Measurements from ENCODE around the gene TRIM44. TPM values are rescaled to one million over a fixed set of nuclear protein-coding genes. Genes with fewer than 3 reads are reported as not detected.
"Not testable (repeated sequence)": the region's sequence is repeated elsewhere in the genome, so short reads cannot be mapped to it uniquely, and the experiment has no call there.

Gene TRIM44
- polyA plus RNA-seq, 1 donor (not counting 4 experiments of a cell fraction or from before 2014, with no cell fraction given) = 48.3 TPM

DNA sequence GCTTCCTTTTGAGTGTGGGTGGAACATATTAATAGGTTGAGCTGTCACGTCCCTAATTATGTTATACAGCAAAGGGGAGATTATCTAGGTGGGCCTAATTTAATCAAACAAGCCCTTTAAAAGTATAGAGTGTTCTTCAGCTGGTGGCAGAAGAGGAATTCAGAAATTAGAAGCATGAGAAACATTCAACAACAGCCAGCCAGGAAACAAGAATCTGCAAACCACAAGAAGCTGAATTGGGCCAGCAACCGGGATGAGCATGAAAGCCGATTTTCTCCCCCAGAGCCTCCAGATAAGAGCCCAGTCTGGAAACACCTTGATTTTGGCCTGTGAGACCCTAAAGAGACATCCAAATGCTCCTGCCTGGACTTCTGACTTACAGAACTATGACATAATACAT, 175.5 kb downstream of the TRIM44 start:
- Histone ChIP-seq H3K27ac (ENCODE audit: control insufficient read depth, insufficient read depth, low read length) (no peak overlapping the region), H3K9ac (ENCODE audit: control insufficient read depth, extremely low read depth, insufficient read depth, low read length) (no peak overlapping the region), H4K20me1 (ENCODE audit: control insufficient read depth, extremely low read depth, insufficient read depth, low read length) (no peaks in the 10 kb centered on the region), H3K9me3 (ENCODE audit: control insufficient read depth, low read depth, low read length) (no peaks in the 10 kb centered on the region), H3K27me3 (ENCODE audit: control insufficient read depth, extremely low read depth, insufficient read depth, low read length) (no peaks in the 10 kb centered on the region), H2AFZ (ENCODE audit: control insufficient read depth, low read length) (no peak overlapping the region), H3K36me3 (ENCODE audit: control insufficient read depth in 2 of 2, extremely low read depth in 1 of 2, insufficient read depth in 2 of 2, low read length in 2 of 2) (no peaks in the 10 kb centered on the region), H3K9me1 (ENCODE audit: control insufficient read depth, extremely low read depth, insufficient read depth, low read length) (no peaks in the 10 kb centered on the region), H3K4me1 (ENCODE audit: control insufficient read depth, extremely low read depth, insufficient read depth, low read length) (no peaks in the 10 kb centered on the region), H3K79me2 (ENCODE audit: control insufficient read depth, insufficient read depth, low read length) (no peaks in the 10 kb centered on the region), H3K4me2 (ENCODE audit: control insufficient read depth, extremely low read depth, insufficient read depth, low read depth, low read length) (no peak overlapping the region), H3K4me3 (ENCODE audit: control insufficient read depth in 2 of 3, extremely low read depth in 1 of 3, insufficient read depth in 2 of 3, low read depth in 1 of 3, low read length in 3 of 3) (no peak overlapping the region)
- FAIRE-seq = no peak
- DNase-seq (ENCODE audit: low read depth, low spot score) = no peak
- TF ChIP-seq, protein P1, sequence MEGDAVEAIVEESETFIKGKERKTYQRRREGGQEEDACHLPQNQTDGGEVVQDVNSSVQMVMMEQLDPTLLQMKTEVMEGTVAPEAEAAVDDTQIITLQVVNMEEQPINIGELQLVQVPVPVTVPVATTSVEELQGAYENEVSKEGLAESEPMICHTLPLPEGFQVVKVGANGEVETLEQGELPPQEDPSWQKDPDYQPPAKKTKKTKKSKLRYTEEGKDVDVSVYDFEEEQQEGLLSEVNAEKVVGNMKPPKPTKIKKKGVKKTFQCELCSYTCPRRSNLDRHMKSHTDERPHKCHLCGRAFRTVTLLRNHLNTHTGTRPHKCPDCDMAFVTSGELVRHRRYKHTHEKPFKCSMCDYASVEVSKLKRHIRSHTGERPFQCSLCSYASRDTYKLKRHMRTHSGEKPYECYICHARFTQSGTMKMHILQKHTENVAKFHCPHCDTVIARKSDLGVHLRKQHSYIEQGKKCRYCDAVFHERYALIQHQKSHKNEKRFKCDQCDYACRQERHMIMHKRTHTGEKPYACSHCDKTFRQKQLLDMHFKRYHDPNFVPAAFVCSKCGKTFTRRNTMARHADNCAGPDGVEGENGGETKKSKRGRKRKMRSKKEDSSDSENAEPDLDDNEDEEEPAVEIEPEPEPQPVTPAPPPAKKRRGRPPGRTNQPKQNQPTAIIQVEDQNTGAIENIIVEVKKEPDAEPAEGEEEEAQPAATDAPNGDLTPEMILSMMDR (optimal IDR thresholded peaks at IDR 0.05 in 1 of 3, IDR thresholded peaks at IDR 0.05 in 1 of 3, conservative IDR thresholded peaks at IDR 0.05 in 1 of 3; ENCODE audit: extremely low read depth in 1 of 3, insufficient read depth in 2 of 3, low read length in 3 of 3) = no peak
- TF ChIP-seq EZH2 (IDR thresholded peaks at IDR 0.05; ENCODE audit: low read length) = no peak
- dilution Hi-C loops (cut with MboI; ENCODE audit: extremely low pct_ligation_motif_present, low sequenced_read_pairs) = no loop called here

DNA sequence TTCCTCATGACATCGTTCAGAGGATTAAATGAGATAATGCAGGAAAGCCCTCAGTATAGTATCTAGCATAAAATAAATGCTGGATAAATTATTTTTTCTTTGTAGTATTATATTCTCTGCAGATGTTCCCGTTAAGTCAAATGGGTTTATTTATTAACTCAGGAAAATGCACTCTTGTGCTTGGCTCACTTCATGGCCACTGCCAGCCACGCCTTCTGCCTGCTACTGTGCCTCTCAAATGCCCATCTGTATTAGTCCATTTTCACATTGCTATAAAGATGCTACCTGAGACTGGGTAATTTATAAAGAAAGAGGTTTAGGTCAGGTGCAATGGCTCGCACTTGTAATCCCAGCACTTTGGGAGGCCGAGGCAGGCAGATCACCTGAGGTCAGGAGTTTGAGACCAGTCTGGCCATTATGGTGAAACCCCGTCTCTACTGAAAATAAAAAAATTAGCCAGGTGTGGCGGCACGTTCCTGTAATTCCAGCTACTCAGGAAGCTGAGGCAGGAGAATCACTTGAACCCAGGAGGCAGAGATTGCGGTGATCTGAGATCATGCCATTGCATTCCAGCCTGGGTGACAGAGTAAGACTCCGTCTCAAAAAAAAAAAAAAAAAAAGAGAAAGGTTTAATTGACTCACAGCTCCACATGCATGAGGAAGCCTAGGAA, 176.3 kb downstream of the TRIM44 start:
- H3K4me1 ChIP-seq (ENCODE audit: control insufficient read depth, extremely low read depth, insufficient read depth, low read length); H3K9me3 ChIP-seq (ENCODE audit: control insufficient read depth, low read depth, low read length); H3K9me1 ChIP-seq (ENCODE audit: control insufficient read depth, extremely low read depth, insufficient read depth, low read length); FAIRE-seq; DNase-seq (ENCODE audit: low read depth, low spot score); H3K27me3 ChIP-seq (ENCODE audit: control insufficient read depth, extremely low read depth, insufficient read depth, low read length); H3K4me3 ChIP-seq (ENCODE audit: control insufficient read depth in 2 of 3, extremely low read depth in 1 of 3, insufficient read depth in 2 of 3, low read depth in 1 of 3, low read length in 3 of 3); H3K79me2 ChIP-seq (ENCODE audit: control insufficient read depth, insufficient read depth, low read length); dilution Hi-C loops (cut with MboI; ENCODE audit: extremely low pct_ligation_motif_present, low sequenced_read_pairs); H3K9ac ChIP-seq (ENCODE audit: control insufficient read depth, extremely low read depth, insufficient read depth, low read length); H3K27ac ChIP-seq (ENCODE audit: control insufficient read depth, insufficient read depth, low read length); H2AFZ ChIP-seq (ENCODE audit: control insufficient read depth, low read length); H4K20me1 ChIP-seq (ENCODE audit: control insufficient read depth, extremely low read depth, insufficient read depth, low read length); H3K4me2 ChIP-seq (ENCODE audit: control insufficient read depth, extremely low read depth, insufficient read depth, low read depth, low read length); H3K36me3 ChIP-seq (ENCODE audit: control insufficient read depth in 2 of 2, extremely low read depth in 1 of 2, insufficient read depth in 2 of 2, low read length in 2 of 2): not testable (repeated sequence)
